Spleen (tissue), 7 donors: ENCODE data around the gene TMEM132D.

Experiments used
- POLR2A ChIP-seq, 3 donors: fragments of 450-650 bp; IDR thresholded peaks; one replicate each; pipeline ENCODE4 v1.5.1; 2017; ENCODE audit warnings: antibody characterized with exemption in 3 of 3, mild to moderate bottlenecking in 1 of 3
- POLR2AphosphoS5 ChIP-seq, 3 donors: sonication (generic); formaldehyde crosslinking; IDR thresholded peaks; one replicate each; pipeline ENCODE4 v1.5.1; 2017; ENCODE audit warnings: antibody characterized with exemption in 3 of 3
- TF ChIP-seq, protein P1 (sequence below), 11 experiments: fragments of 200-600 bp in 7 of 11; fragments of 450-650 bp in 4 of 11; sonication (generic) in 4 of 11; IDR thresholded peaks in 8 of 11; conservative IDR thresholded peaks in 3 of 11; 1 replicate in 7 of 11; 2 replicates in 4 of 11; pipeline versions ENCODE4 v1.4.0 to v1.8.0; 2016 to 2021; ENCODE audit warnings: antibody characterized with exemption in 11 of 11, inconsistent platforms in 4 of 11, mild to moderate bottlenecking in 1 of 11
- donor health status: DM: no; HTN: no; CAD: no; lungs with moderate emphysema.
- donor health status: DM: no; HTN: no; CAD: no.
- donor health status: DM: no; HTN: no; CAD: no.

DNA sequence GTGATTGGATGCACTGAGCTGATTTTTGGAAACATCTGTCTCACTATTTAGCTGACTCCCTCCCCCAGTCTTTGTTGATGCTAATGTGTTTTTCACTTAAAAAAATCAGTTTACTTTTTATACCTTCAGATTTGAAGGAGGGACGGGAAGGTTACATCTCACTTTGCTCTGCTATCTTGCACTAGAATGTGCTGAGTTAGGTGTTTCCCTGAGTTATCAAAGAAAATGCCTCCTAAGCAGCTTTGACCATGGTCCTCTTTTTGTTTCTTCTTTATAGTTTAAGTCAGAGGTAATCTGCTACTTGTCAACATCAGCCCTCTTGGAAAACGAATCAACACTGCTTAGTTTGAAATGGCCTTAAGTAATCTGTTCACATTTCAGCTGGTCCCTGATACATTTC is 222.0 kb downstream of the TMEM132D start:
- TF ChIP-seq, protein P1, sequence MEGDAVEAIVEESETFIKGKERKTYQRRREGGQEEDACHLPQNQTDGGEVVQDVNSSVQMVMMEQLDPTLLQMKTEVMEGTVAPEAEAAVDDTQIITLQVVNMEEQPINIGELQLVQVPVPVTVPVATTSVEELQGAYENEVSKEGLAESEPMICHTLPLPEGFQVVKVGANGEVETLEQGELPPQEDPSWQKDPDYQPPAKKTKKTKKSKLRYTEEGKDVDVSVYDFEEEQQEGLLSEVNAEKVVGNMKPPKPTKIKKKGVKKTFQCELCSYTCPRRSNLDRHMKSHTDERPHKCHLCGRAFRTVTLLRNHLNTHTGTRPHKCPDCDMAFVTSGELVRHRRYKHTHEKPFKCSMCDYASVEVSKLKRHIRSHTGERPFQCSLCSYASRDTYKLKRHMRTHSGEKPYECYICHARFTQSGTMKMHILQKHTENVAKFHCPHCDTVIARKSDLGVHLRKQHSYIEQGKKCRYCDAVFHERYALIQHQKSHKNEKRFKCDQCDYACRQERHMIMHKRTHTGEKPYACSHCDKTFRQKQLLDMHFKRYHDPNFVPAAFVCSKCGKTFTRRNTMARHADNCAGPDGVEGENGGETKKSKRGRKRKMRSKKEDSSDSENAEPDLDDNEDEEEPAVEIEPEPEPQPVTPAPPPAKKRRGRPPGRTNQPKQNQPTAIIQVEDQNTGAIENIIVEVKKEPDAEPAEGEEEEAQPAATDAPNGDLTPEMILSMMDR (IDR thresholded peaks at IDR 0.05 in 8 of 11, conservative IDR thresholded peaks at IDR 0.05 in 3 of 11) = no peak
- TF ChIP-seq POLR2AphosphoS5 (IDR thresholded peaks at IDR 0.05) = no peak
- TF ChIP-seq POLR2A (IDR thresholded peaks at IDR 0.05) = no peak
